ENCODE data around the gene TTF1. TPM values are rescaled to one million over a fixed set of nuclear protein-coding genes. Genes with fewer than 3 reads are reported as not detected.

Gene TTF1
- total RNA-seq, 1 donor from 2014 or later: 12.1 TPM

DNA sequence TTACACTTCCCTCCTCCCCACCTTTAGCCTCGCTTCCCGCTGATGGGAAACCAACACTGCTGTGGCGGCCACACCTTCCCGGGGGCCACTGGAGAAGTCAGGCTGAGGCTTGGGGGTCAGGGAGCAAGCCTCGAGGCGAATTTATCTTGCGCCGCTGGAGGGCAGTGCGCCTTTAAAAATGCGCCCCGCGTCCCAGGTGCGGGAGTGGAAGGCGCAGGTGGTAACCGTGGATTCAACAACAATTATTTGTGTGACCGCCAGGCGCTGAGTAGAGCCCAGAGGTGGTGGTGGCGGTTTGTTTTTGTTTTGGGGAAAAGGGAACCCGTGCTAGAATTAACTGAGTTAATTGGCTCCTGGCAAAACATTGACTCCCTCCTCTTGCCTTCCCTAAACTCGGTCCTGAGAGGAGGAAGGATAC is 4.5 kb upstream of the TTF1 start:
- no peaks in the 10 kb centered on the region for H3K9me3 ChIP-seq
- peaks cover 57% of the 10 kb centered on the region for H3K27me3 ChIP-seq
- H3K4me1 ChIP-seq: peaks cover 19% of the 10 kb centered on the region
- DNase-seq (peak; percentile 74), ATAC-seq (peak; percentile 58)
- H3K4me3 ChIP-seq: peak overlapping the region; percentile 53
- H3K36me3 ChIP-seq: no peaks in the 10 kb centered on the region
- TF ChIP-seq, protein P1, sequence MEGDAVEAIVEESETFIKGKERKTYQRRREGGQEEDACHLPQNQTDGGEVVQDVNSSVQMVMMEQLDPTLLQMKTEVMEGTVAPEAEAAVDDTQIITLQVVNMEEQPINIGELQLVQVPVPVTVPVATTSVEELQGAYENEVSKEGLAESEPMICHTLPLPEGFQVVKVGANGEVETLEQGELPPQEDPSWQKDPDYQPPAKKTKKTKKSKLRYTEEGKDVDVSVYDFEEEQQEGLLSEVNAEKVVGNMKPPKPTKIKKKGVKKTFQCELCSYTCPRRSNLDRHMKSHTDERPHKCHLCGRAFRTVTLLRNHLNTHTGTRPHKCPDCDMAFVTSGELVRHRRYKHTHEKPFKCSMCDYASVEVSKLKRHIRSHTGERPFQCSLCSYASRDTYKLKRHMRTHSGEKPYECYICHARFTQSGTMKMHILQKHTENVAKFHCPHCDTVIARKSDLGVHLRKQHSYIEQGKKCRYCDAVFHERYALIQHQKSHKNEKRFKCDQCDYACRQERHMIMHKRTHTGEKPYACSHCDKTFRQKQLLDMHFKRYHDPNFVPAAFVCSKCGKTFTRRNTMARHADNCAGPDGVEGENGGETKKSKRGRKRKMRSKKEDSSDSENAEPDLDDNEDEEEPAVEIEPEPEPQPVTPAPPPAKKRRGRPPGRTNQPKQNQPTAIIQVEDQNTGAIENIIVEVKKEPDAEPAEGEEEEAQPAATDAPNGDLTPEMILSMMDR (IDR thresholded peaks at IDR 0.05): peak; percentile 56
- H3K27ac ChIP-seq: no peak overlapping the region
- intact Hi-C loops (cut with DNase I): no loop called here

DNA sequence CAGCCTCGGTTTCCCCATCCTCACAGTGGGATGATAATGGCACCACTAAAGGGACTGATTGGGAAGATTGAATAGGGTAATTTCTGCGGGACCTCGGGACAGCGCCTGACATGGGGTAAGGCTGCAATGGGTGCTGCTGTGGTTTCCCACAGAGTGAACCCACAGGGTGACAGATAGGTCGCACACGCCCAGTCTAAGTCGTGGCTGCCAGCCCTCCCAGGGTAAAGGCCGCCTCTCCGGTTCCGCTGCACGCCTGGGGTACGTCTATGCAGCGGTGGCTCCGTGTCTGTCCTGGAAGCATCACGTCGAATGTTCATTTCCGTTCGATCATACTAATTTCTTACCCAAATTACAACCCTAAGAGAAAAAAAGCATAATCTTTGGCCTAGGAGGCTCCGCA is 4.0 kb upstream of the TTF1 start:
- no peaks in the 10 kb centered on the region for H3K9me3 ChIP-seq
- intact Hi-C loops (cut with DNase I): no loop called here
- no peaks in the 10 kb centered on the region for H3K36me3 ChIP-seq
- TF ChIP-seq, protein P1 (IDR thresholded peaks at IDR 0.05): no peak
- no peak overlapping the region for H3K27ac ChIP-seq
- ATAC-seq (peak; percentile 22), DNase-seq (no peak)
- peak overlapping the region; percentile 53 for H3K4me3 ChIP-seq
- peaks cover 52% of the 10 kb centered on the region for H3K27me3 ChIP-seq
- H3K4me1 ChIP-seq: peaks cover 23% of the 10 kb centered on the region

DNA sequence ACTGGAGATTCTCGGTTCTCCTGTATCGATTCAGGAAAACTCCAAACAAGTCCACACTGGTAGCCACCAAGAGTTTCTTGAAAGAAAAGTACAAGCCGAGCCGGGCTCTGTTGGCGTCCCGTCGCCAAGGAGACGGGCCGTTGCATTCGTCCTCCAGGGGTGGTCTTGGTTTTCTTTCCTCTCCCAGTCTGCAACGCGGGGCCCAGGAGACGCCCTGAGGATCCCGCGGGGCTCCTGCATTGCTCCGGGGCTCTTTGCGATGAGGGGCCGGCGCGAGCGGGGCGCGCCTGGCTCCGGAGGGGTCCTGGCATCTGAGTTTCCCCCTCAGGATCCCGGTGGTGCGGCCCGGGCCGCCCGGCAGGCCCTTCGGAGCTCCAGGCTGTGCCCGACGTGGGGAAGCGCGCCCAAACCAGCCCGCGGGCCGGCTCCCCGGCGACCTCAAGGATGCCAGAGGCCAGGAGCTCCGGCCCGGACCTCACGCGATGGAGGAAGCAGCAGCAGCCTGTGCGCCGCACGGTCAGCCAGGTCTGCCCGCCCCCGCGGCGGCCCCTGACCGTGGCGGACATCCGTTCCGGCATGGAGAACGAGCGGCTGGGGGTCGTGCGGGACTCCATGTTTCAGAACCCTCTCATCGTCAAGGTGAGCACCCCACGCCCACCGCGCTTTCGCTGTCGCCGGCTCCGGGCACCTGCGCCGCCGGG is 3.3 kb upstream of the TTF1 start, which contains the start of gene CFAP77:
TSS of gene CFAP77 (plus strand) at position 384 of the 701 bp plus-strand sequence. CDS start at position 445, 61 bp downstream.
- no peaks in the 10 kb centered on the region for H3K36me3 ChIP-seq
- intact Hi-C loops (cut with DNase I): no loop called here
- no peak within 1 kb of the TSS for H3K27ac ChIP-seq
- ATAC-seq (peak; percentile 74), DNase-seq (peak; percentile 75)
- no peaks in the 10 kb centered on the region for H3K9me3 ChIP-seq
- TF ChIP-seq, protein P1 (IDR thresholded peaks at IDR 0.05): no peak
- peaks cover 46% of the 10 kb centered on the region for H3K27me3 ChIP-seq
- H3K4me3 ChIP-seq: peak within 1 kb of the TSS; percentile 53
- peaks cover 30% of the 10 kb centered on the region for H3K4me1 ChIP-seq

DNA sequence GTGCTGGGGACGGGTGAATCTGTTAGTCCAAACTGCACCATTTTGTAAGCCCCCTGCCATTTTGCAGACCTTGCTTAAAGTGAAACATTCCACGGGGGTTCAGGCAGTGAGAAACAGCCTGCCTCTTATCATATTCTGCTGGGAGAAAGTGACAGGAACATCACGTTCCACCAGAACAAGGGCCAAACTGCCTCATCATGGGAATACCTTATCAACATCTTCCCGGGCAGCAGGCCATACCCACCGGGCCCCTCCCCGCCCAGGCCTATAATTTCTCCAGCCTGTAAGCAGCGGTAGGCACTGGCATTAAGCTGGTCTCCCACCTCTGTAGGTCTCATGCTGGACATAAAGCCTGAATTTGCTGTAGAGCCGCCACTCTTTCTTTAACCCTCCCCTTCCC is 1.9 kb upstream of the TTF1 start:
- ATAC-seq: no peak
- Histone ChIP-seq H3K4me3 (no peak overlapping the region), H3K9me3 (no peaks in the 10 kb centered on the region), H3K4me1 (peaks cover 30% of the 10 kb centered on the region), H3K36me3 (no peaks in the 10 kb centered on the region), H3K27me3 (peaks cover 34% of the 10 kb centered on the region), H3K27ac (no peak overlapping the region)
- intact Hi-C loops (cut with DNase I): no loop called here
- TF ChIP-seq, protein P1 (IDR thresholded peaks at IDR 0.05): no peak
- DNase-seq: no peak

DNA sequence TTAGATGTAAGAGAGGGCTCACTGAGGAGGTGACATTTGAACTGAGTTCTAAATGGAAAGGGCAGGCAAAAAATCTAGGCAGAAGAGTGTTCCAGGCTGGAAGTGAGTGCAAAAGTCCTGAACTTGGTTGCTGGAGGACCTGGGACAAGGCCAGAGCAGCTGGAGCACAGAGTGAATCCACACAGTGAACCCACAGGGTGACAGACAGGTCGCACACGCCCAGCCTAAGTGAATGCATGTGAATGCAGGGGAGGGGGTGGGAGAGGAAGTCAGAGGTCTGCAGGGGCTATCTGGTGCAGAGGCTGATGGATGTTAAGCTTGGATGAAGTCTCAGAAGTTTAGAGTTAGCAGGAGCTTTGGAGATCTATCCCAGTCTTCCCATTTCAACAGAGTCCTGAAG is 556 bp upstream of the TTF1 start:
- Histone ChIP-seq H3K36me3 (peaks cover 6% of the 10 kb centered on the region), H3K27ac (peak overlapping the region; percentile 32), H3K9me3 (no peaks in the 10 kb centered on the region), H3K27me3 (peaks cover 23% of the 10 kb centered on the region), H3K4me3 (peak overlapping the region; percentile 83), H3K4me1 (peaks cover 30% of the 10 kb centered on the region)
- ATAC-seq: no peak
- DNase-seq: no peak
- TF ChIP-seq, protein P1 (IDR thresholded peaks at IDR 0.05): no peak
- intact Hi-C loops (cut with DNase I): no loop called here
